PC-3 (cell line): ENCODE measurements around the gene VAT1. TPM values are rescaled to one million over a fixed set of nuclear protein-coding genes. Genes with fewer than 3 reads are reported as not detected.

Source experiments
- ATAC-seq: fragments of 200-7000 bp; cut with Tn5 transposase; 2 replicates; pipeline ENCODE4 v1.9.1; 2020; ENCODE audit warnings: mild to moderate bottlenecking, moderate library complexity
- BruUV-seq: library from RNA; stranded (reverse); fragments of 400-500 nt; replicated peaks from 2 replicates; lab custom pipeline; 2021; lab: Mats Ljungman, UMichigan
- CTCF ChIA-PET: fragments of 300-600 bp; sonication (Branson Sonifier 250); formaldehyde crosslinking; loops from one replicate; lab custom pipeline; 2022; ENCODE audit warnings: antibody characterized with exemption; lab: Charles Lee
- POLR2A ChIA-PET: fragments of 300-600 bp; sonication (Branson Sonifier 250); formaldehyde crosslinking; loops from one replicate; lab custom pipeline; 2022; ENCODE audit warnings: antibody characterized with exemption; ENCODE audit not compliant: unreplicated experiment; lab: Charles Lee
- DNase-seq: peaks from one replicate; pipeline ENCODE4 v3.0.0-alpha.2; 2015
- H2AFZ ChIP-seq: fragments of 300-600 bp; sonication (generic); 2 replicates; pipeline ENCODE4 v1.6.0; 2016; ENCODE audit warnings: antibody characterized with exemption, low read length
- H3F3A ChIP-seq: fragments of 300-600 bp; sonication (generic); one replicate; pipeline ENCODE4 v1.6.0; 2017; ENCODE audit warnings: antibody characterized with exemption, low read length, control low read depth, mild to moderate bottlenecking; ENCODE audit not compliant: unreplicated experiment
- H3K27ac ChIP-seq: fragments of 300-600 bp; sonication (generic); 2 replicates; pipeline ENCODE4 v1.5.1; 2016; ENCODE audit warnings: mild to moderate bottlenecking, low read length
- H3K27me3 ChIP-seq: fragments of 300-600 bp; sonication (generic); 2 replicates; pipeline ENCODE4 v1.6.1; 2016; ENCODE audit warnings: low read length, mixed read lengths
- H3K36me3 ChIP-seq: fragments of 300-600 bp; sonication (generic); 2 replicates; pipeline ENCODE4 v1.6.1; 2016; ENCODE audit warnings: low read depth, mixed run types, low read length, mixed read lengths
- H3K4me1 ChIP-seq: fragments of 300-600 bp; sonication (generic); 2 replicates; pipeline ENCODE4 v1.5.1; 2016; ENCODE audit warnings: low read length; ENCODE audit not compliant: insufficient read depth
- H3K4me2 ChIP-seq: fragments of 300-600 bp; sonication (generic); 2 replicates; pipeline ENCODE4 v1.6.0; 2016; ENCODE audit warnings: low read length
- H3K4me3 ChIP-seq: fragments of 300-600 bp; sonication (generic); 2 replicates; pipeline ENCODE4 v1.5.1; 2016; ENCODE audit warnings: mild to moderate bottlenecking, low read length, mixed read lengths
- H3K79me2 ChIP-seq: fragments of 300-600 bp; sonication (generic); 2 replicates; pipeline ENCODE4 v1.6.1; 2017; ENCODE audit warnings: low read length, mixed read lengths
- H3K9ac ChIP-seq: fragments of 300-600 bp; sonication (generic); 2 replicates; pipeline ENCODE4 v1.6.0; 2016; ENCODE audit warnings: mild to moderate bottlenecking, low read length
- H3K9me2 ChIP-seq: fragments of 300-600 bp; sonication (generic); replicated peaks from 2 replicates; pipeline ENCODE4 v1.6.1; 2016; ENCODE audit warnings: mixed run types, low read length, mixed read lengths
- H3K9me3 ChIP-seq: fragments of 300-600 bp; sonication (generic); 2 replicates; pipeline ENCODE4 v1.6.1; 2016; ENCODE audit warnings: low read length, mixed read lengths
- H4K20me1 ChIP-seq: fragments of 300-600 bp; sonication (generic); 2 replicates; pipeline ENCODE4 v1.6.1; 2016; ENCODE audit warnings: low read length, mixed read lengths
- EZH2 ChIP-seq: fragments of 300-600 bp; sonication (generic); IDR thresholded peaks from one replicate; pipeline ENCODE4 v1.6.1; 2017; ENCODE audit warnings: antibody characterized with exemption, mild to moderate bottlenecking, low read length; ENCODE audit not compliant: unreplicated experiment
- EZH2phosphoT487 ChIP-seq: fragments of 300-600 bp; sonication (generic); IDR thresholded peaks from 2 replicates; pipeline ENCODE4 v1.6.1; 2018; ENCODE audit warnings: mild to moderate bottlenecking, antibody characterized with exemption, low read length, borderline replicate concordance
- intact Hi-C: fragments of 100-400 bp; cut with micrococcal nuclease; formaldehyde crosslinking; loops from 2 replicates; pipeline ENCODE4 v1.9.0; 2023
- total RNA-seq: library from RNA; depleted of rRNA; stranded (reverse); fragments of >200 nt; gene quantifications from 2 replicates; pipeline ENCODE4 v1.2.3, GENCODE V29; 2014; rRNA removed
- TF ChIP-seq, protein P1 (sequence below): fragments of 300-600 bp; sonication (generic); conservative IDR thresholded peaks from 2 replicates; pipeline ENCODE4 v1.5.1; 2017; ENCODE audit warnings: antibody characterized with exemption, low read depth, mild to moderate bottlenecking, low read length

The VAT1 gene
- total RNA-seq, 1 experiment from 2014 or later = 68.1 TPM

DNA sequence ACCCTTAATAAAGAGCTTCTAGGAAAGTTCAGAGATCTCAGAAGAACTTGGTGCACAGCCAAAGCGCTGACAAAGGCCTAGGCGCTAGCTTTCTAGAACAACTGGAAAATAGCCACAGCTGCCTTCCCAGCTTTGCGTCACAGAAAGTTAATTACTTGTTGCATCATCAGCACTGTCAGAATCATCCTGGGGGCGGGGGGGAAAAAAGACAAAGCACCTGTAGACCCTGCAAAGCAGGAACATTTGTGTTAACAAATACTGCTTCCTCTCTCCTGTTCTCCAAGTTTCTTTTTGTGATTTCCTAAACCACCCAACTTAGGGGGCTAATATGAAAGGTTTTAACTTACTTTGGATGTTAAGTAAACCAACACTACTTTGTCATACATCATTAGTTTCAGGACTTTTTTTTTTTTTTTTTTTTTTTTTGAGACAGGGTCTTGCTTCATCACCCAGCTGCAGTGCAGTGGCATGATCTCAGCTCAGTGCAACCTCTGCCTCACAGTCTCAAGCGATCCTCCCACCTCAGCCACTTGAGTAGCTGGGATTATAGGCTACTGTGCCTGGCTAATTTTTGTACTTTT lies 53.1 kb downstream of the VAT1 start:
- Histone ChIP-seq H3K79me2 (peaks cover 6% of the 10 kb centered on the region), H3K4me2 (no peak overlapping the region), H3K4me3 (no peak overlapping the region), H3K36me3 (no peaks in the 10 kb centered on the region), H3K4me1 (no peaks in the 10 kb centered on the region), H3K9ac (no peak overlapping the region), H3K9me3 (no peaks in the 10 kb centered on the region), H2AFZ (no peak overlapping the region), H3K27me3 (no peaks in the 10 kb centered on the region), H4K20me1 (no peaks in the 10 kb centered on the region), H3F3A (no peaks in the 10 kb centered on the region), H3K9me2 (no peaks in the 10 kb centered on the region), H3K27ac (no peak overlapping the region)
- intact Hi-C loops = no loop called here
- POLR2A ChIA-PET = no interaction called here
- BruUV-seq = no TSS peak
- TF ChIP-seq, protein P1, sequence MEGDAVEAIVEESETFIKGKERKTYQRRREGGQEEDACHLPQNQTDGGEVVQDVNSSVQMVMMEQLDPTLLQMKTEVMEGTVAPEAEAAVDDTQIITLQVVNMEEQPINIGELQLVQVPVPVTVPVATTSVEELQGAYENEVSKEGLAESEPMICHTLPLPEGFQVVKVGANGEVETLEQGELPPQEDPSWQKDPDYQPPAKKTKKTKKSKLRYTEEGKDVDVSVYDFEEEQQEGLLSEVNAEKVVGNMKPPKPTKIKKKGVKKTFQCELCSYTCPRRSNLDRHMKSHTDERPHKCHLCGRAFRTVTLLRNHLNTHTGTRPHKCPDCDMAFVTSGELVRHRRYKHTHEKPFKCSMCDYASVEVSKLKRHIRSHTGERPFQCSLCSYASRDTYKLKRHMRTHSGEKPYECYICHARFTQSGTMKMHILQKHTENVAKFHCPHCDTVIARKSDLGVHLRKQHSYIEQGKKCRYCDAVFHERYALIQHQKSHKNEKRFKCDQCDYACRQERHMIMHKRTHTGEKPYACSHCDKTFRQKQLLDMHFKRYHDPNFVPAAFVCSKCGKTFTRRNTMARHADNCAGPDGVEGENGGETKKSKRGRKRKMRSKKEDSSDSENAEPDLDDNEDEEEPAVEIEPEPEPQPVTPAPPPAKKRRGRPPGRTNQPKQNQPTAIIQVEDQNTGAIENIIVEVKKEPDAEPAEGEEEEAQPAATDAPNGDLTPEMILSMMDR = no peak
- no peak for TF ChIP-seq EZH2
- no peak for TF ChIP-seq EZH2phosphoT487
- CTCF ChIA-PET = no interaction called here
- no peak for ATAC-seq
- no peak for DNase-seq

DNA sequence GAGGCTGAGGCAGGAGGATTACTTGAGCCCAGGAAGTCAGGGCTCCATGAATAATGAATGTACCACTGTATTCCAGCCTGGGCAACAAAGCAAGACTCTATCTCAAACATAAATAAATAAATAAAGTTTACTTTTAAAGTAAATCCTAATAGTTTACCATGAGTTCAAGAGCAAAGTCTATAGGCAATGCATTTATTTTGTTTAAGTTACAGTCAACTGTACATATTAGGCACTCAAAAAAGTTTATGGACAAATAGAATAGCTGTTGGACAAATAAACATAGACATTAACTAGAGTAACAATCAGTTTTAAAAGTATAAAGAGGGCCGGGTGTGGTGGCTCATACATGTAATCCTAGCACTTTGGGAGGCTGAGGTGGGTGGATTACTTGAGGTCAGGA lies 54.3 kb downstream of the VAT1 start:
- Histone ChIP-seq H3K4me2 (no peak overlapping the region), H3K36me3 (no peaks in the 10 kb centered on the region), H3K79me2 (peaks cover 17% of the 10 kb centered on the region), H3K27ac (no peak overlapping the region), H3K9me3 (no peaks in the 10 kb centered on the region), H3F3A (no peaks in the 10 kb centered on the region), H4K20me1 (no peaks in the 10 kb centered on the region), H3K27me3 (no peaks in the 10 kb centered on the region), H2AFZ (no peak overlapping the region), H3K4me3 (no peak overlapping the region), H3K9ac (no peak overlapping the region), H3K4me1 (peaks cover 6% of the 10 kb centered on the region; the same call in 1 of the 2 replicates), H3K9me2 (no peaks in the 10 kb centered on the region)
- BruUV-seq = no TSS peak
- DNase-seq = no peak
- CTCF ChIA-PET = interaction anchor here (0.7 kb wide), 1 partner anchor 30 kb away, joined by 5 read pairs; the partner anchor contains the start of gene RPL27
- intact Hi-C loops = no loop called here
- TF ChIP-seq EZH2phosphoT487 = no peak
- TF ChIP-seq, protein P1 = no peak
- TF ChIP-seq EZH2 = no peak
- POLR2A ChIA-PET = no interaction called here
- ATAC-seq = no peak

Other genes starting within 250 kb of the VAT1 start
- 56.7 and 62.0 TPM in 2 replicates for gene VPS25, start 248.9 kb downstream of the VAT1 start, total RNA-seq
- 13.0 and 17.4 TPM in 2 replicates for gene WNK4, start 241.8 kb downstream of the VAT1 start, total RNA-seq
- 44.6 and 49.6 TPM in 2 replicates for gene COA3, start 223.7 kb downstream of the VAT1 start, total RNA-seq
- gene CNTD1, start 223.5 kb downstream of the VAT1 start, total RNA-seq = not detected in 2 replicates
- gene BECN1, start 198.1 kb downstream of the VAT1 start, total RNA-seq = 84.0 and 93.7 TPM in 2 replicates
- 107 and 123 TPM in 2 replicates for gene PSME3, start 189.0 kb downstream of the VAT1 start, total RNA-seq
- gene AOC2, start 177.8 kb downstream of the VAT1 start, total RNA-seq = 0.63 and 1.4 TPM in 2 replicates
- 0.26 and 0.35 TPM in 2 replicates for gene AOC3, start 171.2 kb downstream of the VAT1 start, total RNA-seq
- gene G6PC1, start 121.6 kb downstream of the VAT1 start, total RNA-seq = not detected in 2 replicates
- gene AARSD1, start 57.9 kb downstream of the VAT1 start, total RNA-seq = 32.5 and 34.7 TPM in 2 replicates
- 0.52 and 0.55 TPM in 2 replicates for gene PTGES3L, start 42.3 kb downstream of the VAT1 start, total RNA-seq
- 9.5 and 15.6 TPM in 2 replicates for gene RUNDC1, start 41.8 kb downstream of the VAT1 start, total RNA-seq
- gene RPL27, start 24.0 kb downstream of the VAT1 start, total RNA-seq = 667 and 784 TPM in 2 replicates
- gene IFI35, start 15.6 kb downstream of the VAT1 start, total RNA-seq = 8.7 and 12.3 TPM in 2 replicates
- gene RND2, start 2.8 kb upstream of the VAT1 start, total RNA-seq = 0.12 and 0.29 TPM in 2 replicates
- gene BRCA1, start 103.0 kb upstream of the VAT1 start, total RNA-seq = 31.8 and 36.3 TPM in 2 replicates
- gene NBR1, start 148.8 kb upstream of the VAT1 start, total RNA-seq = 24.1 and 30.0 TPM in 2 replicates
- gene TMEM106A, start 189.5 kb upstream of the VAT1 start, total RNA-seq = not detected in 2 replicates
- gene CCDC200, start 206.2 kb upstream of the VAT1 start, total RNA-seq = not detected in 2 replicates
- gene RNU2-1, start 211.6 kb upstream of the VAT1 start, total RNA-seq = not detected in 2 replicates